Measurements from ENCODE around the gene TLX1.

TLX1 gene

DNA sequence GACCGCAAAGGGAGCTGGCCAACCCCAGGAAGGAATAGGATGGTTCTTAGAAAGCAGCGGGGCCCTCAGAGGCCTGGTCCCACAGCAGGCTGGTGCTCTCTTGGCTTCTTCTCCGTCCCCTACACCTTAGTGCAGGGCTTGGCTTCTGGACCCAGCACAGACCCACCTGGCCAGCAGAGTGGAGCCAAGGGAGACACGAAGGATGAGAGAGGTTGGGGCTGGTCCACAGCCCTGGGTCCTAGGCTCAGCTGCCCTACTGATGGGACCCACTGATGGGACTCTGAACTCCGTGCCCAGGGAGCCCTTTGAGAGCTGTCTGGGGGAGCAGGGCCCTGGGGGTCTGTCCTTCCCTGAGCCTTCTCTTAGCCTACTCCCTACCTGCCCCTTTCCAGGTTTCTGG is 6.2 kb upstream of the TLX1 start:
- DNase-seq (ENCODE audit: insufficient read length) (no peak), FAIRE-seq (no peak)

DNA sequence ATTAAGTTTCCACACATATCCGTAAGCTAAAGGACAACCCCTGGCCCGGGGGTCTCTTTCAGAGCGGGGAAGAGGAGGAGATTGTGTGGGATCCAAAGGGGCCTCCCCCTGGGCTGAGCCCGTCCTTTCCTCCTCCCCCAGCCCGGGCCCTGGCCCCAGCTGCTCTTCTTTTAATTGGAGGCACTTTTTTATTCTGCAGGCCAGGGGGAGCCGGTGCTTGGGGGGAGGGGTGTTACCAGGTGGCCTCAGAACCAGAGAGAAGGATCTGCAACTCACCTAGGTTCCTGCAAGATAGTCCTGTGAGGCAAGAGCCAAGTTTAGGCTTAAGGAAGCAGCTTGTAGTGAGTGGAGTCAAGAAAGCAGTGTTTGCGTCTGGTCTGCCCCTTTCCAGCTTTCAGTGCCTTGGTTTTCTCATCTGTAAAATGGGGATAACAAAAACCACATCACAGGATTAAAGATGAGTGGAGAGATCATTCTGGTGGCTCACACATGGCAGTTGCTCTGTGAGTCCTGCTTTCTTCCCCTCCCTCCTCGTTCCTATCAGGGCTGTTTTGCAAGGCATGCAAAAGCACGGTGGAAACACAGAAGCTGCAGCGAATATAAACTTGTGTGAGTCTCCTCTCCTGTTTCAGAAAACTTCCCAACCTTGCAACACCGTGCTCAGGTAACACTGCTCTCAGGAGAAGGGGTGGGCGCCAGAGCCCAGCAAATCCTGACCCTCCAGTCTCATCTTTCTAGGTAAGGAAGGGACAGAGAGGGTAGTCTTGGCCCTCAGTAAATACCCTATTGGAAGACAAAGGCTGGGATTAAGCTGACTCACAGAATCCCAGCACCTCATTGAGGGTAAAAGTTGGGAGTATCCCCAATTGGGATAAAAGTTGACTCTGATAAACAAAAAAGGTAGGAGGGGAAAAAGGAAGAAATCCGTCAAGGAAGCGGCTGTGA is 4.1 kb upstream of the TLX1 start:
- FAIRE-seq: no peak
- TF ChIP-seq TAF1 (IDR thresholded peaks at IDR 0.05; ENCODE audit: borderline replicate concordance, low read depth, low read length) (no peak), POLR2A (IDR thresholded peaks at IDR 0.05; ENCODE audit: low read depth, low read length) (no peak), POLR2AphosphoS5 (IDR thresholded peaks at IDR 0.05; ENCODE audit: low read depth, low read length) (no peak)

More for the DNA sequence above, 6.2 kb upstream of the TLX1 start:
- no peak for TF ChIP-seq TAF1 (IDR thresholded peaks at IDR 0.05; ENCODE audit: borderline replicate concordance, low read depth, low read length)
- TF ChIP-seq POLR2AphosphoS5 (IDR thresholded peaks at IDR 0.05; ENCODE audit: low read depth, low read length): no peak
- no peak for TF ChIP-seq POLR2A (IDR thresholded peaks at IDR 0.05; ENCODE audit: low read depth, low read length)

DNA sequence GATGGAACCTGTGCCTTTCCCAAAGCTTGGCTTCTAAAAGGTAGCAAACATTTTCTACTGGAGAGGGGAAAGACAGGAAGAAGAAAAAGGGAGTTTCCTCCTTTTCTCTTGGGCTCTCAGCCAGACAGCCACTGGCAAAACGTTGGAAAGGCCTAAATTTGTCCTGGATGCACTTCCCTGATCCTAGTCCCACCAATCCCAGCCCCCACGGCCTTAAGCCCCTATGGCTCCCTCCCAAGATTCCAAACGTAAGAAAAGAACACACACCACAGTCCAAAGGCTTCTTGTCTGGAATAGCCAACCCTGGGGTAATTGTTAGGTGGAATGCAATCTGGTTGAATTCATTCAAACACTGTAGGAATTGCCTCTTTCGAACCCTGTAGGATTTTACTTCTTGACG is 959 bp upstream of the TLX1 start:
- FAIRE-seq (no peak), DNase-seq (ENCODE audit: insufficient read length) (no peak)
- TF ChIP-seq POLR2AphosphoS5 (IDR thresholded peaks at IDR 0.05; ENCODE audit: low read depth, low read length) (no peak), POLR2A (IDR thresholded peaks at IDR 0.05; ENCODE audit: low read depth, low read length) (no peak), TAF1 (IDR thresholded peaks at IDR 0.05; ENCODE audit: borderline replicate concordance, low read depth, low read length) (no peak)

More for the DNA sequence above, 4.1 kb upstream of the TLX1 start:
- DNase-seq (ENCODE audit: insufficient read length): no peak

DNA sequence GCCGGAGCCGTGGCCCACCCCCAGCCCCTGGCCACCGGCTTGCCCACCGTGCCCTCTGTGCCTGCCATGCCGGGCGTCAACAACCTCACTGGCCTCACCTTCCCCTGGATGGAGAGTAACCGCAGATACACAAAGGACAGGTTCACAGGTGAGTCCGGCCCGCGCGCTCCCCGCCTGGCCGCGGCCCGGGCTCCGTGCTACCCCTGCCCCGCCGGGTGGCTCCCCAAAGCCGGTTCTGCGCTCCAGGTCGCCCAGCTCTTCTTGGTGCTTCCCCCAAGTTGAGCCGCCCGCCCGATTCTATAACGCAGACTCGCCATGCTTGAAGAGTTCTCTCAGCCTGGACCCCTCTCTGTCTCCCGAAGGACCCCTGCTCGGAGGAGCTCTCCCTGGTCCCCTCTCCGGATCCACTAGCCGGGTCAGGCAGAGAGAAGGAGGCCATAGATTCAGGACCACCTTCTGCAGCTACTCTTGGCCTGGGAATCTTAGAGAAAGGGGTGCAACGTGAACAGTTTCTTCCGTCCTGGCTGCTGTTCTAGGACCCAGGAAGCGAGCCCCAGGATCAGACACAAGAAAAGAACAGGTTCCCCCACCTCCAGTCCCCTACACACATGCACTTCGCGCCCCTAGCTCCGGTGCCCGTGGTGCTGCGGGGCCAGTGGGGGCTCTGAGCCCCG is 999 bp downstream of the TLX1 start:
- FAIRE-seq: no peak

DNA sequence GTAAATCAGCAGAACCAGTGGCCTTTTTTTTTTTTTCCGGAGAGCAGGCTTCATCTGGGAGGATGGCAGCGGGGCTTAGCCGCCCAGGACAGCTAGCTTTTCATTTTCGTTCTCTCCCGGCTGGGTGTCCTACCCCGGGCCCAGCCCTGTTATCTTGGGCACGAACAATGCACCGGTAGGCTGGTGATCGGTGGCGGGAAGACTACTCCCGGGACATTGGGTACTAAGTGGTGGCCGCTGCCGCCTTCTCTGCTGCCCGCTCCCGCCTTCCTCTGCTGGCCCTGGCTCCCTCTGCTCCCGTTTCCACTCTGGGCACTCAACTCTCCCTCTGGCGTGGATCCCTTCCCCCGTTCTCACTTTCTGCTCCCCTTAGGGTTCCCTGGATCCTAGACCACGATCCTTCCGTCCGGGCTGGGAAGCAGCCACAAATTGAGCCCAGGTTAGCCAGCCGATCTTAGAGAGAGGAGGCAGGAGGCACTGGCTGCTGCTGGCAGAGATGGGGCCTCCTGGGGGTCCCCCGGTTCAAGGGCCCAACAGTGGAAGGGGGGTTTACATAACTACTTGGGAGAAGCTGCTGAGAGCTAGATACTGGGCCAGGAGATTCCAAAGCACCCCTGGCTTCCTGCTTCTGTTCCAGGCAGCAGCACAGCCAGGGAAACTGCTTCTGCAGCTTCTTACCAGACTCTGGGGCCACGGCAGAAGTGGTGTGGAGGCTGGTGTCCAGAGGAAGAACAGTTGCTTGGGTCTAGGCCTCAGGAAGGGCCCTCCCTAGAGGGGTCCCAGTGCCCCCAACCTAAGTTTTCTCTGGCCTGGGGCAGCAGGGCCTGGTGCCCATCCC is 1.8 kb downstream of the TLX1 start:
- TF ChIP-seq TAF1 (IDR thresholded peaks at IDR 0.05; ENCODE audit: borderline replicate concordance, low read depth, low read length) (no peak), POLR2A (IDR thresholded peaks at IDR 0.05; ENCODE audit: low read depth, low read length) (no peak), POLR2AphosphoS5 (IDR thresholded peaks at IDR 0.05; ENCODE audit: low read depth, low read length) (no peak)
- FAIRE-seq: no peak
- DNase-seq (ENCODE audit: insufficient read length): no peak

More for the DNA sequence above, 999 bp downstream of the TLX1 start:
- TF ChIP-seq POLR2A (IDR thresholded peaks at IDR 0.05; ENCODE audit: low read depth, low read length) (no peak), POLR2AphosphoS5 (IDR thresholded peaks at IDR 0.05; ENCODE audit: low read depth, low read length) (no peak), TAF1 (IDR thresholded peaks at IDR 0.05; ENCODE audit: borderline replicate concordance, low read depth, low read length) (no peak)
- no peak for DNase-seq (ENCODE audit: insufficient read length)

DNA sequence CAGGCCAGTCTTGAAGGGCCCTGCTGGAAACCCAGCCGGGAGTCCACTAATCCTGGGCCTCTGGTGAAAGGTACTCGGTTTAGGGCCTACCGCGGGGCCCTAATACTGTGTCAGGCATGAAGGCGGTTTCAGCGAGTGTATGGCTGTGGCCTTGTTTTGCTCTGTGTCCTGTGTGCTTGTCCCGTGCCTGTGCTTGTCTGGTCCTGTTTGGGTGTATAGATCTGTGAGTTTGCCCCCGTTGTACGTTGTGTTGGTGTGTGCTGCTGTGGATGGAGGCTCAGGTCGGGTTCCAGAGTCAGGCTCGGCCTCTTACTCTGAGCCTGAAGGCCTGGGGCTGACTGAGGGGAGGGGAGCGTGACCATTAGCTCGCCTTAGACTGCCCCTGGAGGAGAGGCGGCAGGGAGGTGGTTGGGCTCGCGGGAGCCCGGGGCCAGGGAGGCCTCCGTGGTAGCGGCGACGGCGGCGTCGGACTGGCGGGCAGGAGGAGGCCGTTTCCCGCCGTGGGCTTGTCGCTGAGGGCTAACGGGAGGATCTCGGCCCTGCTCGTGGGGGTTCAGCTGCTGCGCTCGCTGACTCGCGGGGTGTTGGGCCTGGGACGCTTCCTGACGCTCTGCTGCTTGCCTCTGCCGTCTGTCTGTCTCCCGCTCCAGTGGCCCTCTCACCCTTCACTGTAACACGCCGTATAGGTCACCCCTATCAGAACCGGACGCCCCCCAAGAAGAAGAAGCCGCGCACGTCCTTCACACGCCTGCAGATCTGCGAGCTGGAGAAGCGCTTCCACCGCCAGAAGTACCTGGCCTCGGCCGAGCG is 2.6 kb downstream of the TLX1 start:
- DNase-seq (ENCODE audit: insufficient read length): no peak
- no peak for TF ChIP-seq POLR2A (IDR thresholded peaks at IDR 0.05; ENCODE audit: low read depth, low read length)
- TF ChIP-seq POLR2AphosphoS5 (IDR thresholded peaks at IDR 0.05; ENCODE audit: low read depth, low read length): no peak
- TF ChIP-seq TAF1 (IDR thresholded peaks at IDR 0.05; ENCODE audit: borderline replicate concordance, low read depth, low read length): no peak
- no peak for FAIRE-seq

DNA sequence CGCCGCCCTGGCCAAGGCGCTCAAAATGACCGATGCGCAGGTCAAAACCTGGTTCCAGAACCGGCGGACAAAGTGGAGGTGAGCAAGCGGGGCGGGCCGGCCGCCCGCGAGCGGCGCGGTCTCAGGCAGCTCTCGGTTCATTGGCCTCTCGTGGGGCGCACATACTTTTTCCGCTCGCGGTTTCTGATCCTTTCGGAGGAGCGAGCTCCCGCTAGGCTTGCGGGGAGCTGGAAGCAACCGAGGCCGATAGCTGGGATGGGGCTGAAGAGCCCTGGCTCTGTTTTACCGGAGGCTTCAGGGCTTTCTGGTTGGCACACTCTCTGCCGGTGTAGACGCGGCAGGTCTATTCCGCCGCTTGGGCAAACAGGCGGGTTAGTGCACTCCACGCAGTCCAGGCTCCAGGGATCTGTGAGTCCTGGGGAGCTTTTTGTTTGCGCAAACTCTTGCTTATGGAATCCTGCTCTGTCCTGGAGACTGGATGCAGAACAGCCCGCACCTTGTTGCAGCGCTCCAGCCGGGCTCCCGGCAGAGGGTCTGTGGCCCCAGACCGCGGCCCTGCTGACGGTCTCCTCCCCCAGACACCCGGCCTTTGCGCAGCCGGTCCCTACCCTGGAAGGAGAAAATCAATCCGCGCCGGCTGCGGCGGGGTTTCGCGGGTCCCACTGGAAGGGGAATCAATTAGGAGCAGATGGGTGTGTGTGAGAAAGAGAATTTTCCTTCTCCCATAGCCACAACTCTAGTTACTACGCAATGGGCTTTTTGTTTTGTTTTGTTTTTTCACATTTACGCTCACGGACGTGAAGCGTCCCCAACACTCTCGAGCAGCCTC is 3.4 kb downstream of the TLX1 start:
- no peak for FAIRE-seq
- DNase-seq (ENCODE audit: insufficient read length): no peak
- TF ChIP-seq POLR2A (IDR thresholded peaks at IDR 0.05; ENCODE audit: low read depth, low read length) (no peak), TAF1 (IDR thresholded peaks at IDR 0.05; ENCODE audit: borderline replicate concordance, low read depth, low read length) (no peak), POLR2AphosphoS5 (IDR thresholded peaks at IDR 0.05; ENCODE audit: low read depth, low read length) (no peak)

DNA sequence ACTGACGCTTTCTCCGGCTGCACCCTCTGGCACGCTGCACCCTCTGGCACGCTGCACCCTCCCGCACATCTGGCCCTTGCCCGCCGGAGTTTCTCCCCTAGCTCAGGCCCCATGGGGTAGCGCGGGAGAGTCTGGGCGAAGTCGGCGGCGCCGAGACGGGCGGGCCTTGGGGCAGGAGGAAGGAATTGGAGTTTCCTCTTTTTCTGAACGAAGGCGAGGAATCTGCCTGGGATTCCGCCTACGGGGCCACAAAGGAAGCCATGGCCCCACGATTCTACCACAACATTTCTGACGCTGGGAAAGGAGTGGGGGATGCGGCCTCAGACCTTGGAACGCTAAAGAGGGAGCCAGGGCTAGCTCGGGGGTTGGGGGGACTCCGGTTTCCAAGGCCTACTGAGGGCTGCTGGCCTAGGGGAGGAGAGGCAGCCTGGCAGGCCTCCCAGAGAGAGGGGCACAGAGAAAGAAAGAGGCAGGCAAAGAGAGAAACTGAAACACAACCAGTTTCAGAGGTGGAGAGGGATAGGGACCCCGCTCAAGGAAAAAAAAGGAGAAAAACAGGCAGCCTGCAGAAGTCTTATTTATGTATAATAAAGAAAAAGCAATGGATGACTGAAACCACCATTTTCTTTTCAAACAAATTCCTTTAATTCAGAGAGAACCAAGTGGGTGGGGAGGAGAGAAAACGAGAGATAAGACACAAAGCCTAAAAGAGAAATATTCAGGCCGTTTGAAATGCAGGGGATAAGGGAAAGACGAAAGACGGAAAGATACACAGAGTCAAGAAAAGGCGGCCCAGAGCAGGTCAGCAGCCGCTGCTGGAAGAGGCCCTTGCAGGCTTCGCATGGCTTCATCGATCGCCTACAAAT is 4.3 kb downstream of the TLX1 start:
- TF ChIP-seq TAF1 (IDR thresholded peaks at IDR 0.05; ENCODE audit: borderline replicate concordance, low read depth, low read length) (no peak), POLR2AphosphoS5 (IDR thresholded peaks at IDR 0.05; ENCODE audit: low read depth, low read length) (no peak), POLR2A (IDR thresholded peaks at IDR 0.05; ENCODE audit: low read depth, low read length) (no peak)
- FAIRE-seq (no peak), DNase-seq (ENCODE audit: insufficient read length) (no peak)
